Muscle layer of duodenum (tissue), 2 donors: ENCODE measurements around the gene SYDE1.
"Not testable (repeated sequence)": the region's sequence is repeated elsewhere in the genome, so short reads cannot be mapped to it uniquely, and the experiment has no call there.

ENCODE experiments used
- H3K27ac ChIP-seq: one replicate; pipeline ENCODE4 v1.7.0; 2013; ENCODE audit warnings: mild to moderate bottlenecking, low read length
- H3K27me3 ChIP-seq: one replicate; pipeline ENCODE4 v1.7.0; 2013; ENCODE audit warnings: low read depth, mild to moderate bottlenecking, control low read depth, low read length
- H3K36me3 ChIP-seq, 2 donors: one replicate each; pipeline ENCODE4 v1.7.0; 2013; ENCODE audit warnings: low read length in 2 of 2, control low read depth in 1 of 2, mild to moderate bottlenecking in 1 of 2; ENCODE audit not compliant: insufficient read depth in 2 of 2, control insufficient read depth in 1 of 2
- H3K4me1 ChIP-seq, 2 donors: one replicate each; pipeline ENCODE4 v1.7.0; 2013; ENCODE audit warnings: low read length in 2 of 2, mild to moderate bottlenecking in 2 of 2, control low read depth in 1 of 2, moderate library complexity in 1 of 2; ENCODE audit not compliant: insufficient read depth in 2 of 2, control insufficient read depth in 1 of 2
- H3K4me3 ChIP-seq, 2 donors: one replicate each; pipeline ENCODE4 v1.7.0; 2013; ENCODE audit warnings: low read length in 2 of 2, low read depth in 1 of 2, mild to moderate bottlenecking in 1 of 2
- H3K9me3 ChIP-seq, 2 donors: one replicate each; pipeline ENCODE4 v1.7.0; 2013; ENCODE audit warnings: low read length in 2 of 2, control low read depth in 1 of 2, mild to moderate bottlenecking in 1 of 2; ENCODE audit not compliant: control insufficient read depth in 1 of 2
- donor health status: healthy.

The SYDE1 gene

DNA sequence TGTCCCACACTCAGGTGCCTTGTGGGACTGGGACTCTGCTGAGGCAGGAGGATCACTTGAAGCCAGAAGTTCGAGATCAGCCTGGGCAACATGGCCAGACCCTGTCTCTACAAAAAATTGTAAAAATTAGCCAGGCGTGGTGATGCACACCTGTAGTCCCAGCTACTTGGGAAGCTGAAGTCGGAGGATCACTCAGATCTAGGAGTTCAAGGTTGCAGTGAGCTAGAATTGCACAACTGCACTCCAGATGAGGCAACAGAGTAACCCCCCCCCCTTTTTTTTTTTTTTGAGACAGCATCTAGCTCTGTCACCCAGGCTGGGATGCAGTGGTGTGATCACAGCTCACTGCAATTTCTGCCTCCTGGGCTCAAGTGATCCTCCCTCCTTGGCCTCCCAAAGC is 11.0 kb upstream of the SYDE1 start:
- Histone ChIP-seq H3K36me3 (no peaks in the 10 kb centered on the region), H3K27ac (no peak overlapping the region), H3K9me3 (no peaks in the 10 kb centered on the region), H3K4me3 (no peak overlapping the region), H3K4me1 (peaks cover 0 to 5% of the 10 kb centered on the region in 2 donors), H3K27me3 (no peaks in the 10 kb centered on the region)

DNA sequence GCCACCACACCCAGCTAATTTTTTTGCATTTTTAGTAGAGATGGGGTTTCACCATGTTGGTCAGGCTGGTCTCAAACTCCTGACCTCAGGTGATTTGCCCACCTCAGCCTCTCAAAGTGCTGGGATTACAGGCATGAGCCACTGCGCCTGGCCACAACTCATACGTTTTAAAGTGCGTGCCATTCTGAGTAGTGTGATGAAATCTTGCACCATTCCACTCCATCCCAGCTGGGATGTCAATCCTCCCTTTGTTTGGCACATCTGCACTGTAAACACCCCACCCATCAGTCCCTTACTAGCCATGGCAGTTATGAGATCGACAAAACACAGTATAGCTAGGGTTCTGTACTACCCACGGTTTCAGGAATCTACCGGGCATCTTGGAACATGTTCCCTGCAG is 9.2 kb upstream of the SYDE1 start:
- not testable (repeated sequence) for H3K9me3 ChIP-seq, H3K4me1 ChIP-seq, H3K27ac ChIP-seq, H3K27me3 ChIP-seq, H3K36me3 ChIP-seq, H3K4me3 ChIP-seq

DNA sequence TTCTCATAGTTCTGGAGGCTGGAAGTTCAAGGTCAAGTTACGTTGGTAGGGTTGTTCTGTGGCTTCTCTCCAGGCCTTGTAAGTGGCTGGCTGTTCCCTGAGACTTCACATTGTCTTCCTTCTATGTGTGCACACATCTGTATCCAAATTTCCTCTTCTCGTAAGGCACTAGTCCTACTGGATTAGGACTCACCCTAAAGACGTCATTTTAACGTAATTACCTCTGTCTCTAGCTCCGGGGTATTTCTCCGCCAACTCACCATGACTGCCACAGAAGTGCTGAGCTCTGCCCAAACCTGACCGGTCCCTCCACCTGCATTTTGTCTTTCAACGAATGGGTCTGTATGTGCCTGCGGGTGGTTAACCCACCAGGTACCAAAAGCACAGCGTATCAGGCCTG is 8.7 kb upstream of the SYDE1 start:
- Histone ChIP-seq H3K27ac (no peak overlapping the region), H3K9me3 (peaks cover 0 to 2% of the 10 kb centered on the region in 2 donors), H3K4me1 (no peaks in the 10 kb centered on the region), H3K27me3 (no peaks in the 10 kb centered on the region), H3K4me3 (no peak overlapping the region), H3K36me3 (no peaks in the 10 kb centered on the region)

DNA sequence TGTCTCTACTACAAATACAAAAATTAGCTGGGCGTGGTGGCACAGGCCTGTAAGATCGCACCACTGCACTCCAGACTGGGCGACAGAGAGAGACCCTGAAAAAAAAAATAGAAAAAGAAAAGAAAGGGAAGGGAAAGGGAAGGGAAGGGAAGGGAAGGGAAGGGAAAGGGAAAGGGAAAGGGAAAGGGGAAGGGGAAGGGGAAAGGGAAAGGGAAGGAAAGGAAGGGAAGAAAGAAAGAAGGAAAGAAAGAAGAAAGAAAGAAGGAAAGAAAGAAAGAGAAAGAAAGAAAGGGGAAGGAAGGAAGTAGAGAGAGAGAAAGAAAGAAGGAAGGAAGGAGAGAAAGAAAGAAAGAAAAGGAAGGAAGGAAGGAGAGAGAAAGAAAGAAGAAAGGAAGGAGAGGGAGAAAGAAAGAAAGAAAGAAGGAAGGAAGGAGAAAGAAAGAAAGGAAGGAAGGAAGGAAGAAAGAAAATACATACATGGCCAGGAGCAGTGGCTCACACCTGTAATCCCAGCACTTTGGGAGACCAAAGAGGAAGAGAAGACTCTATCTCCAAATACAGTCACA is 8.1 kb upstream of the SYDE1 start:
- Histone ChIP-seq H3K27ac (no peak overlapping the region), H3K4me3 (no peak overlapping the region), H3K9me3 (peaks cover 0 to 5% of the 10 kb centered on the region in 2 donors), H3K27me3 (no peaks in the 10 kb centered on the region), H3K36me3 (no peaks in the 10 kb centered on the region), H3K4me1 (no peaks in the 10 kb centered on the region)

DNA sequence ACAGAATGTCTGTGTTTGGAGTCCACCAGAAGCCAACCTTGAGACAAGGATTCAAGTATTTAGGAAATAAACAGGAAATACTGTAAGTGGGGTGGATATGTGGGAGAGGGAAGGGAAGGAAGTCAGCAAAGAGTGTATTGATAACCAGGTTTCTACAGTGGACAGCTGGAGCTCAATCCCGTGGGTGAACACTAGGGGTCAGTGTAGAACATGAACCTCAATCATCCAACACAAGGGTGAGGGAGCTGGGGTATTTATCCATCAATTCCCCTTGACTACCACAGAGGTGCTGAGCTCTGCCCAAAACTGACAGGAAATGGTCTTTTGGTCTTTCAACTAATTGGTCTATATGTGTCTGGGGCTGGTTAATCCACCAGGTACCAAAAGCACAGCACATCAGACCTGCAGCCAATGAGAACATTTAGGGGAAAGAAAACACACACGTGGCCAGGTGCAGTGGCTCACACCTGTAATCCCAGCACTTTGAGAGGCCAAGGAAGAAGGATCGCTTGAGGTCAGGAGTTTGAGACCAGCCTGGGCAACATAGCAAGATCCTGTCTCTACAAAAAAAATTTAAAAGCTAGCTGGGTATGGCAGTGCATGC is 5.6 kb upstream of the SYDE1 start:
- H3K36me3 ChIP-seq: no peaks in the 10 kb centered on the region
- H3K4me1 ChIP-seq: no peaks in the 10 kb centered on the region
- peaks cover 5 to 8% of the 10 kb centered on the region in 2 donors for H3K9me3 ChIP-seq
- no peak overlapping the region for H3K27ac ChIP-seq
- no peak overlapping the region for H3K4me3 ChIP-seq
- no peaks in the 10 kb centered on the region for H3K27me3 ChIP-seq

DNA sequence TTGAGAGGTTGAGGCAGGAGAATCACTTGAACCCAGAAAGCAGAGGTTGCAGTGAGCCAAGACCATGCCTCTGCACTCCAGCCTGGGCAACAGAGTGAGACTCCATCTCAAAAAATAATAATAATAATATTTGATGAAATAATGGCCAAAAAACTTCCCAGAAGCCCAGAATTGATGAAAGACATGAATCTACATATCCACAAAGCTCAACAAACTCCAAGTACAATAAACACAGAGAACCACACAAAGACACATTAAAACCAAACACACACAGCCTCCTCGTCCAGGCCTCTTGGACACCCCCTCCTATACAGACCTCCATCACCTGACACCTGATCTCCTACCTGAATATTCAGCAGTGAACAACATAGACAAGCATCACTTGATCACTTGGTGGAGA is 3.2 kb upstream of the SYDE1 start:
- Histone ChIP-seq H3K9me3 (peaks cover 5 to 8% of the 10 kb centered on the region in 2 donors), H3K4me3 (no peak overlapping the region), H3K27ac (no peak overlapping the region), H3K36me3 (no peaks in the 10 kb centered on the region), H3K27me3 (no peaks in the 10 kb centered on the region), H3K4me1 (peaks cover 0 to 10% of the 10 kb centered on the region in 2 donors)

DNA sequence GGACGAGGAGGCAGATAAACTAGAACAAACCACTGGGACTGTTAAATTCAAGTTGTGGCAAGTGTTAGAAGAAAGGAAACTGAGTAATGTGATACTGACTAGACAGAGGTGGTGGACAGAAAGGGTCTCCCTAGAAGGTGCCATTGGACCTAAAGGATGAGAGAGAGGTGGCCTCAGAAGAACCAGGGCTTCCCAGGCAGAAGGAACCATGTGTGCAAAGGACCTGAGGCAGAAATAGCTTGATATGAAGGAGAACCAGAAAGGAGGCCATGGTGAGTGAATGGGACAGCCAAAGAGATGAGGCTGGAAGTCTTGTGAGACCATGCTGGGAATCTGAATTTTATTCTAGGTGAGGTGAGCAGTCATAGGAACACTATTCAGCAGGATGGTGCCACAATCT is 2.8 kb upstream of the SYDE1 start:
- H3K27me3 ChIP-seq: no peaks in the 10 kb centered on the region
- peaks cover 5 to 8% of the 10 kb centered on the region in 2 donors for H3K9me3 ChIP-seq
- H3K36me3 ChIP-seq: no peaks in the 10 kb centered on the region
- H3K4me3 ChIP-seq: no peak overlapping the region
- H3K27ac ChIP-seq: no peak overlapping the region
- H3K4me1 ChIP-seq: peaks cover 0 to 10% of the 10 kb centered on the region in 2 donors

DNA sequence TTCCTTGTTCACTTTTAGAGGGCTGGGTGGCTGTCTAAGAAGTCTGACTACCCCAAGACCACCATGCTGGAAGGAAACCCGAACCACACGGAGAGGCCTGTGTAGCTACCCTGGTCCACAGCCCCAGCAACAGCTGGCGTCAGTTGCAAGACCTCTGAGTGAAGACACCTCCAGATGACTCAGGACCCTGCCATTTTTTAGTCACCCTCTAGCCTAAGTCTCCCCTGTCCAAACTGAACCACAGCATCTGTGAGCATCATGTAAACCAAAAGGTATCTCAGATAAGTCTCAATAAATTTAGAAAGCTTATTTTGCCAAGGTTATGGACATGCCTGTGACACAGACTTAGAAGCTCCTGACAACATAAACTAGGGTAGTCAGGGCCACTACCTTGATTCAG is 2.2 kb upstream of the SYDE1 start:
- Histone ChIP-seq H3K4me3 (no peak overlapping the region), H3K27ac (no peak overlapping the region), H3K9me3 (peaks cover 5 to 8% of the 10 kb centered on the region in 2 donors), H3K36me3 (peaks cover 0 to 3% of the 10 kb centered on the region in 2 donors), H3K4me1 (peaks cover 0 to 10% of the 10 kb centered on the region in 2 donors), H3K27me3 (no peaks in the 10 kb centered on the region)

DNA sequence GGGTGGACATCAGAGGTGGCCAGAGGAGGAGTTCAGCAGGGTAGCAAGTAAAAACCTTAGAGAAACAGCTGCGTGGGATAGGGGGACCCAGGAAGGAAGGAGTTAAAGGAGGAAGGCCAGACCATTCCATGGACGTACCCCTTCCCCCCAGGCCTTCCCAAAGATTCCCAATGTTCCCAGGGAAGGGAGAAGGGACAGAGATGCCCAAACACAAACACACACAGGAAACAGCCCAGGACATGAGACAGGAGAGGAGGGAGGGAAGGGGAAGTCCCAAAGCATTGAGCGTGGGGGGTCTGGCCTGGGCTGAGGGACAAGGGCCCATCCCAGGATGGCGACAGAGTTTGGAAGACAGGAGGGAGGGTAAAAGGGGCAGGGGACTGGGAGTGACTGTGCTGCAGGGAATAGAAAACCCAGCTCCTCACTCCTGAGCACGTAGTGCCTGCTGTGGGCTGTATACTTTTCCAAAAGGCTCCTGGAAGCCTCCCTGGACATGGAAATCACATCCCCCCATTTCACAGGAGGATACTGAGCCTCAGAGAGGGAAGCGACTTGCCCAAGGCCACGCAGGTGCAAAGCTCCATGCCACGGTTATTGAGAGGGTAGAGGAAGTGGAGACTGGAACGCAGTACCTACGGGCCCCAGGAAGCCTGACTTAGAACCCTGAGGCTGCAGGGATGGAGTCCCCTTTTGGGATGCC is 1.1 kb downstream of the SYDE1 start:
- H3K9me3 ChIP-seq: peaks cover 5 to 8% of the 10 kb centered on the region in 2 donors
- H3K27ac ChIP-seq: peak overlapping the region; percentile 75
- H3K4me3 ChIP-seq: peak overlapping the region; percentile 67 to 73
- H3K27me3 ChIP-seq: no peaks in the 10 kb centered on the region
- peaks cover 3 to 32% of the 10 kb centered on the region in 2 donors for H3K36me3 ChIP-seq
- H3K4me1 ChIP-seq: peaks cover 0 to 10% of the 10 kb centered on the region in 2 donors

DNA sequence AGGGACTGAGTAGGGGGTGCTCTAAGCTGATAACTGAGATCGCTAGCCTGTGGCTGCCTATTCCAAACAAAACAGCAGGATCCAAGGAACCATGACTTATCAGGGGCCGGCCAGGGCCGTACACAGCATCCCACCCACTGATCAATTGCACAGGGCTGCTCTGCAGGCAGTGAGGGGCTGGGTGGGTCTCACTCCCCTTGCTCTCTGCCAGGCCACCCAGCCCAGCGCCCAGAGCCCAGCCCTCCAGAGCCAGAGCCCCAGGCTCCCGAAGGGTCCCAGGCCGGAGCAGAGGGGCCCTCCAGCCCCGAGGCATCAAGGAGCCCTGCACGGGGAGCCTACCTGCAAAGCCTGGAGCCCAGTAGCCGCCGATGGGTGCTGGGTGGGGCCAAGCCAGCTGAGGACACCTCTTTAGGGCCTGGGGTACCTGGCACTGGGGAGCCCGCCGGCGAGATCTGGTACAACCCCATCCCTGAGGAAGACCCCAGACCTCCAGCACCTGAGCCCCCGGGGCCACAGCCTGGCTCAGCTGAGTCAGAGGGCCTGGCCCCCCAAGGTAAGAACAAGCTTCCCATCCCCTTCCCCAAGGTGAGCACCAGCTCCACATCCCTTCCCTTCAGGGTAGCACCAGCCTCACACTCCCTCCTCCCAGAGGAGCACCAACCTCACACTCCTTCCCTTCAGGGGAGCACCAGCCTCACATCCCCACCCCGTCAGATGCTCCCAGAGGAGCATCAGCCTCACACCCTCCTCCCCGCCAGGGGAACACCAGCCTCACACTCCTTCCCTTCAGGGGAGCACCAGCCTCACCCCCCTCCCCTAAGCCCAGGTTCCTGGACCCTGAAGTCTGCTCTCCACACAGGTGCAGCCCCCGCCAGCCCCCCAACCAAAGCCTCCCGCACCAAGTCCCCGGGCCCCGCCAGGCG is 1.9 kb downstream of the SYDE1 start:
- Histone ChIP-seq H3K27me3 (no peaks in the 10 kb centered on the region), H3K36me3 (peaks cover 8 to 41% of the 10 kb centered on the region in 2 donors), H3K4me1 (peaks cover 0 to 10% of the 10 kb centered on the region in 2 donors), H3K4me3 (no peak overlapping the region), H3K27ac (no peak overlapping the region), H3K9me3 (peaks cover 3 to 5% of the 10 kb centered on the region in 2 donors)
